HG03175 (cell line): ENCODE data around the gene PLAC1.

Source experiments
- ATAC-seq: cut with Tn5 transposase; IDR thresholded peaks from one replicate; pipeline ENCODE4 v1.9.1; 2021; ENCODE audit warnings: mild to moderate bottlenecking, moderate library complexity; ENCODE audit not compliant: unreplicated experiment

Gene PLAC1

GRCh38 chrX:134544513-134545151, 113.6 kb downstream of the PLAC1 start:
- no peak for ATAC-seq

DNA sequence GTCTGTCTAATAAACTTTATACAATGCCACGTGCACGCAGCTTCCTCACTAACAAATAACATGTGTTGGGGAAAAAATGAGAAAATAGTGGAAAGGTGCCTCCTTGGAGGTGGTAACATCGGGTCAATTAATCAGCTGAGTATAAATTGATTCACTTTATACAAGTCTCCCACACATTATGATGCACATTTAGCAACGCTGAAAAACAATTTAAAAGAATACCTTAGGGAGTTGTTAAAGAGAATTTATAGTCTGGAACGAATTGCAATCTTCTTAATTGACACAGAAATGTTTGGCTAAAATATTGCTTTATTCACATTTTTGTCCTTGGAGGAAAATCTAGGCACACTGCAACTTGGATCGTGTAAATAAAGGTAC, 114.1 kb downstream of the PLAC1 start:
- ATAC-seq, result no peak

GRCh38 chrX:134543288-134543687, 115.0 kb downstream of the PLAC1 start:
- ATAC-seq, result no peak

DNA sequence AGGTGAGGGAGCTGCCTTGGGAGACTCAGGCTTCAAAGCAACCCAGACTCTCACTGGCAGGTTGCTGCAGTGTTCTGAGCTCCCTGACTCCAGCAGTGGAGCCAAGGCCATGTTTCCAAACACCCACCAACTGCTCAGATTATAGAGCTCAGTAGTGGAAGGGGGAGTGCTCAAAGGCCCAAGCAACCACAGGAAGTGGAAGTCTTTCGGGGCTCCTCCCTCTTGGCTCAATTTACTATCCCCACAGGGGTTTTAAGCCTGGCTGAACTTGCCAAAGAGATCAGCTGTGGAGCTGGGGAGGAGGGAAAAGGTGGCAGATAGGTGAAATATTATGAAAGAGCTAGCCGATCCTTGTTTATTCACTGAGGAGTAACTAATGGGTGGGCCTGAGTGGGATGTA, 115.8 kb downstream of the PLAC1 start:
- no peak for ATAC-seq

DNA sequence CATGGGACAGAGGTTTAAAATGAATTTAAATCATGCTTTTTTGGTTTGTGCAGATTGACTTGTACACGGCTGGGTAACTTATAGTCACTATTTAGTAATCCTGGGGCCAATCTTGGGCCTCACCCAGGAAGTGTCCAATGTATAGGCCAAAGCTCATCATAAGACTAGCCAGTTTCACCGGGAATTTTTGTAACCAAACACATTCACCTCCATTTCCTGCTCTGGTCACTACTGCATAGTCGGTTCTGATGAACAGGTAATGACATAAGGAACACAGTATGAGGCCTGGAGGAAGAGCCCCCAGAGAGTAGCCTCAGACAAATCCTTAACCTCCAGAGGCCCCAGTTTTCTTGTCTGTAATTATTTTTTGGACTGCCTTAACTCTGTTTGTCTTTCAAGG, 116.4 kb downstream of the PLAC1 start:
- no peak for ATAC-seq

GRCh38 chrX:134538316-134538715, 120.0 kb downstream of the PLAC1 start:
- no peak for ATAC-seq

DNA sequence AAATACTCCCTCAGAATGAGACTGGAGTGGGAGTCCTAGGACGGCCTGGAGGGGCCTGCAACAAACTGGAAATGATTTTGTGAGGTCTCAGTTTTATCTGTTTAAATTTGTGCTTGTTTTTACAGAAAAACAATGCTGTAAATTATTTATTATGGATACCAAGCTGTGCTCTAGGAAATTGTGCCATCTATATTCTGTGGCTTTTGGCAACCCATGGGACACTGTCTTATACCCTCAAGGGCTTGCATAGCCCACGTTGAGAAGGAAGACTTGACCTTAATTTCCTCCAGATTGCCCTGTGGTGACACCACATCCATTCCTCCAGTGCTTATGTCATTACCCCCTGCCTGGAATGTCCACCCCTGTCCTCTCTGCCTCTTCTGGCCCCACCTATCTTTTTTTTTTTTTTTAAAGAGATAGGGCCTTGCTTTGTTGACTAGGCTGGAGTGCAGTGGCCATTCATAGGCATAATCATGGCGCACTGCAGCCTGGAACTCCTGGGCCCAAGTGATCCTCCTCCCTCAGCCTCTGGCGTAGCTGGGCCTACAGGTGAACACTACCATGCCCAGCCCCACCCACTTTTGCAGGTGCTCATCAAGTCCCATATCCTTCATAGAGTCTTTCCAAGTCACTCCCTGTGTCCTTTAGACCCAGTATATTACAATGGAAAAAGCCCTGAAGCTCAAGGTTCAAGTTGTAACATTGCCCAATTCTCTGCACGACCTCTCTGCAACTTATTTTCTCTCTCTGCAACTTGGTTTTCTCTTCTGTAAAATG, 120.9 kb downstream of the PLAC1 start:
- no peak for ATAC-seq

DNA sequence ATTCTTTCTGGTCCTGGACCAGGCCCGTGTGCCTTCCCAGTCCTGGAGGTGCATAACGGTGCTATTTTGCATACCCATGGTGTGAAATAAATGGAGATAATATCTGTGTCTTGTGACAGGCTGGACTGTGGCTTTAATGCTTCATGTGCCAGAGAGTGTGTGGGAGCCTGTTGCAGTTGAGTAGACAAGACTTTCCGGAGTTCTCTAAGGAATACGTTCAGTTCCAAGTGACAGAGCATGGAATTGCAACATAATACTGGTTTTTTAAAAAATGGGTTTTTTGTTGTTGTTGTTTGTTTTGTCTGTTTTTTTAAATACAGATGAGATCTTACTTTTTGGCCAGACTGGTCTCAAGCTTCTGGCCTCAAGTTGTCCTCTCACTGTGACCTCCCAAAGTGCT, 124.3 kb downstream of the PLAC1 start:
- no peak for ATAC-seq

DNA sequence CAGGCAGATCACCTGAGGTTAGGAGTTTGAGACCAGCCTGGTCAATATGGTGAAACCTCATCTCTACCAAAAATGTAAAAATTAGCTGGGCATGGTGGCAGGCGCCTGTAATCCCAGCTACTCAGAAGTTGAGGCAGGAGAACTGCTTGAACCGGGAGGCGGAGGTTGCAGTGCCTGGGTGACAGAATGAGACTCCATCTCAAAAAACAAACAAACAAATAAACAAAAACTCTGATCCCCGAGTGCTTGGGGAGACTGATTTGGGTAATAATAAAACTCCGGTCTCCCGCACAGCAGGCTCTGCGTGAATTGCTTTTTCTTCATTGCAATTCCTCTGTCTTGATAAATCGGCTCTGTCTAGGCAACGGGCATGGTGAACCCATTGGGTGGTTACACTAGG, 124.9 kb downstream of the PLAC1 start:
- no peak for ATAC-seq

DNA sequence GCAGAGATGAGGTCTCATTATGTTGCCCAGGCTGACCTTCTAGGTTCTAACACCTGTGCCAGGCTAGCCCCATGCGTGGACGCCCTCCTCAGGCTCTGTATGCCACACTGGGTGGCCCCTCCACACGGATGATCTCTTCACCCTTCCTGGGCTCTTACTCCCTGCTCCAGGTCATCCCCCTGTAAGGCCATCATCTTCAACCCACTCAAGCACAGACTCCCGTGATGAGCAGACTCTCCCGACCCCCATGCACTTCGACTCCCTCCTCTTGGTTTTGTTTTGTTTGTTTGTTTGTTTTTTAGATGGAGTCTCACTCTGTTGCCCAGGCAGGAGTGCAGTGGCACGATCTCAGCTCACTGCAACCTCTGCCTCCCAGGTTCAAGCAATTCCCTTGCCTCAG, 127.4 kb downstream of the PLAC1 start:
- ATAC-seq, result no peak

GRCh38 chrX:134529481-134529880, 128.8 kb downstream of the PLAC1 start:
- no peak for ATAC-seq

- ATAC-seq, result no peak
Observed at GRCh38 chrX:134528960-134529359, 129.3 kb downstream of the PLAC1 start.

DNA sequence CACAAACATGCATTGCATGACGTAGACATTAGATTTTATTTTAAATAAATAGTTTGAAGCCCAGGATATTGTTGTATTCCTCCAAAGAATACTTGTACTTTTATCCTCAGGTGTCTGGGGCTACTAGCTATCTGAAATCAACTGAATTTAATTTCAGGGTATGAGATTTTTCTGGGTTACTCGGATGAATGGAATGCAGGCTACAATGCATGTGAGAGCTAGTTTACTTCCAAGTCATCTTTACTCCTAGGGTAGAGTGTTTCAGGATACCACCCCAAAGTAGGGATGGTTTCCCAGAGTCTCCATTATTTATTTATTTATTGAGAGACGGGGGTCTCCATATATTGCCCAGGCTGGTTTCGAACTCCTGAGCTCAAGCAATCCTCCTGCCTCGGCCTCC, 131.9 kb downstream of the PLAC1 start:
- no peak for ATAC-seq

DNA sequence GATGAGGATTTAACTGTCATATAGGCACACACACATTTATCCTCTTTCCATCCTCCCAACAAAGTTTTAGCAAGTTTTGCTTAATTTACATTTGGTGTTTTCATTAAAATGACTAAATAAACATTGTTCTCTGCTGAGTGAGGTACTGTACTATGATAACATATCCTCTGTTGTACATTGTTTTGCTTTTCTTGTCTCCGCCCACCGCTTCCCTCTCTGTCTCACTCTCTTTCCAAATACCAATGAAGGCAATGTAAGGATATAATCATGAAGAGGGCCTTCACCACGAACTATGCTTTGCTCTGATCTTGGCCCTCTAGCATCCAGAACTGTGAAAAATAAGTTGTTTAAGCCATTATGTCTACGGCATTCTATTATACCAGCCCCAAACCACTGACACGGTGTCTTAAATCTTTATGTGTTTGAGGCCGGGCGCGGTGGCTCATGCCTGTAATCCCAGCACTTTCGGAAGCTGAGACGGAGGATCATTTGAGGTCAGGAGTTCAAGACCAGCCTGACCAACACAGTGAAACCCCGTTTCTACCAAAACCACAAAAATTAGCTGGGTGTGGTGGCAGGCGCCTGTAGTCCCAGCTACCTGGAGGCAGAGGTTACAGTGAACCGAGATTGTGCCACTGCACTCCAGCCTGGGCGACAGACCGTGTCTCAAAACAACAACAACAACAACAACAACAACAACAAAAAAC, 133.0 kb downstream of the PLAC1 start:
- ATAC-seq, result no peak

DNA sequence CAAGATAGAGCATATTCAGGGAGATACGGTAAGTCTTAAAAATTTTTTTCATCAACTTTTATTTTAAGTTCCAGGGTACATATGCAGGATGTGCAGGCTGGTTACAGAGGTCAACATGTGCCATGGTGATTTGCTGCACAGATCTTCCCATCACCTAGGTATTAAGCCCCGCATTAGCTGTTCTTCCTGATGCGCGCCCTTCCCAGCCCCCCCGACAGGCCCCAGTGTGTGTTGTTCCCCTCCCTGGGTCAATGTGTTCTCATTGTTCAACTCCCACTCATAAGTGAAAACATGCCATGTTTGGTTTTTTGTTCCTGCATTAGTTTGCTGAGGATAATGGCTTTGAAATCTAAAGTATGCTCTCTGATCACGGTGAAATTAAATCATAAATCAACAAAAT, 134.1 kb downstream of the PLAC1 start:
- ATAC-seq, result no peak

- ATAC-seq, result no peak
Observed at GRCh38 chrX:134520860-134521390, 137.3 kb downstream of the PLAC1 start.
